HG03439 (cell line): Measurements from ENCODE around the gene RALY.

ENCODE experiments used
- ATAC-seq: cut with Tn5 transposase; IDR thresholded peaks from one replicate; pipeline ENCODE4 v1.9.1; 2021; ENCODE audit warnings: mild to moderate bottlenecking, moderate library complexity; ENCODE audit not compliant: unreplicated experiment

RALY gene

DNA sequence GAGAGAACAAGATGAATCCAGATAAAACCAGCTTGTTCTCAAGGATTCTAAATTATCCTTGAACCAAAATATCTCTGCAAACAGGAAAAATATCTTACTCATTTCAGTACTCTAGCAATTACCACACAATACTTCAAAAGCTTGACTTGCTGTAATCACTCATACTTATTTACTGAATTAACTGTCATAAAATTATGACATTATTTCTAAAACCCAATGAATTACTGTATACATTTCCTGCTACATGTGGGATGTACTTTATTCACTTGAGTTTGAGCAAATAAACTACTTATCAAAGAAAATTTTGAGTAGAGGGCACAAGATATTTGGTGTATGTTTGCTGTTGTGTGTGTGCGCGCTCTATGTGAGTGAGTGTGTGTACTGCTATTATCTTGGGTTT is 108.6 kb downstream of the RALY start:
- ATAC-seq = no peak

DNA sequence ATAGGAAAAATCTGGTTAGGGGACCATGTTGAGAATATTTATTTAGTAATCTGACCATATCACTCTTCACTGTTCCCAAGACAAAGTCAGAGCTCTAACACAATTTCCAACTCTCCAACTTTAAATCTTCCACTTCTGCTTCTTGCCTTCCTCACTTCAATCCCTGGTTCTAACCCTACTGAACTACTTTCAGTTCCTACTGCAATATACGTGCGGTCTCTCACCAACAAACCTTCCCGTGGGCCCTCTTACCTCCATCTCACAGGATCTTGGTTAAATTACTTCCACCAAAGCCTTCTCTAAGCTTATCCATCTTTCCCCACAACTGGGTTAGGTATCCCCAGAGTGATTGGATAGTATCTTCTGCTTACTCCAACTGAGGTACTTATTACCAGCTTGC is 110.3 kb downstream of the RALY start:
- ATAC-seq = no peak

DNA sequence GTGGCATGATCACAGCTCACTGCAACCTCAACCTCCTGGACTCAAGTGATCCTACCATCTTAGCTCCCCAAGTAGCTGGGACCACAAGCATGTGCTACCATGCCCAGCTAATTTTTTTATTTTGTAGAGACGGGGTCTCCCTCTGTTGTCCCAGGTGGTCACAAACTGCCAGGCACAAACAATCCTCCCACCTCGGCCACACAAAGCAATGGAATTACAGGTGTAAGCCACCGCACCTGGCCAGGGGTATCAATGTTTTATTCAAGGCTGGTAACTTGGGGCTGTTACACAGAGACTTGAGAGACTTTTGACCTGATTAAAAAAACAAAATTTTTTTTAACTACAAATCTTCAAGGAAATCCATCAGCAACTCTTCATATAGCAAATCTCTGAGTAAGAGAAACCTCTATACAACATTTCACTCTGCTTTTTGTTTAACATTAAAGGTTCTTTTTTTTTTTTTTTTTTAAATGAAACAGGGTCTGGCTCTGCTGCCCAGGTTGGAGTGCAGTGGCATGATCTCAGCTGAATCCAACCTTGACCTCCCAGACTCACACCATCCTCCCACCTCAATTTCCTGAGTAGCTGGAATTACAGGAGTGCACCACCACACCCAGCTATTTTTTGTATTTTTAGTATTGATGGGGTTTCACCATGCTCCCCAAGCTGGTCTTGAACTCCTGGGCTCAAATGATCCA is 112.4 kb downstream of the RALY start:
- ATAC-seq = no peak

DNA sequence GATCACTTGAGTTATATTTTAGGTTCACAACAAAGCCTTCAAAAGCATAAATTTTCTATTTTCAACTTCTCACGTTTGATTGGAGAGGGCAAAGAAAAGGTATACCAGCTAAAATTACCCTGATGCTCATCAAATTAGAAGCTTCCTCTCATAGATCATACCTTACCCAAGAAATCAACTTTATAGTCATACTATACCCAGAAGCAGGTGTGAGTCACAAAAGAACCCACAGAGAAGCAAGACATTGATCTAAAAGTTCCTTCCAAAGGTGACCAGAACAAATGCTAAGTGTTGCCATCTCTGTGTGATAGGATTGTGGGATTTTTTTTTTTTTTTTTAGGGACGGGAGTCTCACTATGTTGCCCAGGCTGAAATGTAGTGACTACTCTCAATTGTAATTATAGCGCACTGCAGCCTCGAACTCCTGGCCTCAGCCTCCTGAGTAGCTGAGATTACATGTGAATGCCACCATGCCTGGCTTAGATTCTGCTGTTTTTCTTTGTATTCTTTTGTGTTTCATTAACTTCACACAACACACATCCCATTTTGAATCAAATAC is 115.0 kb downstream of the RALY start:
- ATAC-seq = no peak

DNA sequence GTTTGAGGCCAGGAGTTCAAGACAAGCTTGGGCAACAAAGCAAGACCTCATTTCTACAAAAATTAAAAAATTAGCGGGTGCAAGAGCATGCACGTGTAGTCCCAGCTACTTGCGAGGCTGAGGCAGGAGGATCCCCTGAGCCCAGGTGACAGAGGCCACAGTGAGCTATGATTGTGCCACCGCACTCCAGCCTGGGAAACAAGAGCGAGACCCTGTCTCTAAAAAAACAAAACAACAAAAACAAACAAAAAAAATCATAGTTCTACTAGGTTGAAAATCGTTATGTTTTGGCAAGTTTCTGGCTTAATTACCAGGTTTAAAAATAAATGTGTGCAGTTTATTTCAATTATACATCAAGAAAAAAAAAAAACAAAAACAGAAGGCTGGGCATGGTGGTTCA is 115.7 kb downstream of the RALY start:
- no peak for ATAC-seq

DNA sequence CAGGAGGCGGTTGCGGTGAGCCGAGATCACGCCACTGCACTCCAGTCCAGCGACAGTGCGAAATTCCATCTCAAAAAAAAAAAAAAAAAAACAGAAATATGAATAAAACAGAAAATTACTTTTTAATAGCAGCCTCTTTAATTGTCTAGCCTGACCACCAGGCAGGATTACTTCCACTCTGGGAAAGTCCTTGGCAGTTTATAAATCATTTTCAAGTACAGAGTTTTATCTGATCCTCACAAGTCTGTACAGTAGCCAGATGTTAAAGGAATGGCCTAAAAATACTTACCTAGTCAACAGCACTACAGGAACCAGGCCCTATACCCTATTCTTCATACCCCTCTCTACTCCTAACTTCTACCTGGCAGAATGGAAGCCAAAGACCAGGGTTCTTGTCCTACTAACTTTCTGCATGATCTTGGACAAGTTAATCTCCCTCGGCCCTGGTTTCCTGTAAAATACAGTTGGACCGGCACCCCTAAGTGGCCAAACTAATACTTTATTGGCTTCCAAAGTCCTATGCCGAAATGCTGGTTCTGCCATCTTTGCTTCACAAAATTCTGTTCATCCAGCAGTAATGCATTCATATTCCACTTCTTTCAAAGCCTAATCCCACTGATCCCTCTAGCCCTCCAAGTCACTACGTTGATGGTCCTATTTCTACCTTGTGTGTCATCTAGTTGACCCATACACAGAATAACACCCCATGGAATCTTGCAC is 116.5 kb downstream of the RALY start:
- no peak for ATAC-seq

DNA sequence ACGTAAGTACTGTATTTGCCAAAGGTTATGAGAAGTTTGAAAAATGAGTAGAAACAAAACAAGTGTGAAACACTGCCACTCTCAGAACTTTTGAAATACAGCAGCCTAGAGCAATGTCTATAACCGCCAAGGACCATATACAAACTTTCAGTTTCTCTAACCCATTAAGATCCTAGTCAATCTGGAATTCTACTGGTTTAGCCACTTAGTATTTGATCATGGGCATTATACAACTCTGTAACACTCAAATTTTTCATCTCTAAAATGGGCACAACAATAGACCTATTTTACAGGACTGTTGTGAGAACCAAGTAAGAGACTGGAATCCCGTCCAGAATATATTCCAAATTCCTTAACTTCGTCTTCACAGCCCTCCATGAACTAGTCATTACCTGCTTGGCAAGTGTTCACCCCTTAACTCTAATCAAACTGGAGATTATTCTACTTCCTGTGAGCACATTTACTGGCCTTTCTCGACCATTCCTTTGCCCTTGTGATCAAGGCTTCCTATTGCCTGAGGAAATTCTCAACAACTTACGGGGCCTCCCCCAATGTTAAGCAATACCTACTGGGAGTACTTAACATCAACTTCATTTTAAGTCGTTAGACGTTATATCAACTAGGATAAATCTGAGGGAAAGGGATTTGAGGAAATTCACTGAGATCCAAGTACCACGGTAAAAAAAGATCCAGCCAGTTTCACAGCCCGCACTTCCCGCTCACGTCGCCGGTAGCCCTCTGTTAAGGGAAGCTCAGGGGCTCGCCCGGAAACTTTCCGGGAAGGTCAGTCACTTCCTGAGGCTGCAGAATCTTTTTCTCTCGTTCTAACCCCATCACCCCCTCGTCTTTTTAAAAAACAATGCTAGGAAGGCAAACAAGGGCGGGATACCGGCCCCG is 117.3 kb downstream of the RALY start:
- ATAC-seq = no peak

DNA sequence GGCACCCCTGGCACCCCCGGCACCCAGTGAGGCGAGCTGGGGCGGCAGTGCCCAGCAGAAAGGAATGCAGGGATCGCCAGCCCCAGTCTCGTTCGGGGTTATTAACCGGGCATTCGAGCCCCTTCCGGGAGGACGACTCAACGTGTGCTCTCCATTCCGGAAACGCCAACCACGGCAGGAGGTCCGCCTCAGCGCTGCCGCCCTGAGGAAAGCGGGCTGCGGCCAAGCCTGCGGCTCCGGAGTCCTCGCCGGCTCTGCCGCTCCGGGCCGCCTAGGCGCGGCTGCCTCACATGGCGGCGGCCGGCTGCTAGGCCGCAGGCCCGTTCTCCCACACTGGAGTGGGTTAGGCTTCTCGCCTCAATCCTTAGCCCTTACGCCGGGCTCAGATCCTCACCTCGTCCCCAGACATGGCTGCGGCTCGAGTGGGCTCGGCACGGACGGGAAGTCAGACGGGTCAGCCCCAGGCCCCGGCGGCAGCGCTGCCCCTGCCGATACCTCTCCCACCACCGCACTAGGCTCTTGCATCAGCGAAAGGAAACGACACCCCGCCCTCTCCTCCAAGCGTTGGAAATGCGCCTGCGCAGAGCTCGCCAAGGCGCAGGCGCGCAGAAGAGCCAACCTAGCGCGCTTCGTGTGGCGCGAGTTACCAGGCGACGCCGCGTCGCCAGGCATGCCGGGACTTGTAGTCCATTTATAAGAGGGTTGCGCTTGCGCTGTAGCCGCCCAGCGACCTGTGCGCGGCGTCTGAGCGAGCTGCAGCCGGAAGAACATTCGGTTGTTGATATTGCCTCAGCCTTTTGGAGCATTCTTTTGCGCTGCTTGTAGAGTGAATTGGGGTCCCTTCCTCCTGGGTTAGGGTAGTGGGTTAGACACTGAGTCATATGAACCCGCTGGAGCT is 118.2 kb downstream of the RALY start, which contains the start of gene EIF2S2:
EIF2S2 (minus strand) TSS at position 542 of the 898 bp plus-strand sequence; CDS start at position 409, 133 bp downstream.
- ATAC-seq = peak; percentile 92

DNA sequence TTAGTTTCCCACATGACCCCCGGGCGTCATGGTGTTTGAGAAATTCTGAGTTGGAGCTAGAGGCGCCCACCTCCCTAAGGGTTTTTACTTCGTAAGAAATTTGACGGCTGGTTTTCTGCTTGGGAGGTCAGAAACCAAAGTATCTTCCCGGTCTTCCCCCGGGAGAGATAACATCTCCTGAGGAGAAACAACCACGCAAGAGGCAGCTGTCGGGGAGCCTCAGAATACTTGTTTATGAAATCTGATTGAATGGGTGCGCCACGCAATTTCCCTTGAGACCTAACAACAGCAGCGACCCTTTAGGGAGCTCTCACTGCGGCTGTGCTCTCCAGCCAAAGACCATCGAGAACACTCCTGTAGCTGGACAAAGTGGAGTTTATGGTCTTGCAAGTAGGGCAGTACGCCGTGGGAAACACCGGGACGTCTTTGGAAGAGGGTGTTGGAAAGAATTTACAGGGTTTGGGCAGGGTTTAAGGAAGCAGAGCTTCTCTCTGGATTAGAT is 118.9 kb downstream of the RALY start:
- ATAC-seq = peak; percentile 7

DNA sequence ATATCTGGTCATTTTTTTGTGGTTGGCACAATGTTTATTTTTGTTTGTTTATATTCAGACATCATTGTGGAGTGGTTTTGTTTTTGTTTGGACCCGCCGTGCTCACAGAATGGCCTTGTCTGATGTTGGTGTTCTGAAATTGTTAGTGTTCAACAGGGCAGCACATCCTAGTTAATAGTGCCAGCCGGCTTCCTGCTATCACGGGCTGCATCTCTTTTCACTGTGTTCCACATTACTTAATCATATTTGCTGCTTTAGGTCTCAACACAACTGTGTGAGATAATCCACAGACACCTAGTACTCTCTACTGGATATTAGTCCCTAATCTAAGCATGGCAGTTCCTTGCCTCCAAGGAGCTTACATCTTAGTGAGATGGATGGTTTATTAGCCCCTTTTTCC is 121.1 kb downstream of the RALY start:
- no peak for ATAC-seq

DNA sequence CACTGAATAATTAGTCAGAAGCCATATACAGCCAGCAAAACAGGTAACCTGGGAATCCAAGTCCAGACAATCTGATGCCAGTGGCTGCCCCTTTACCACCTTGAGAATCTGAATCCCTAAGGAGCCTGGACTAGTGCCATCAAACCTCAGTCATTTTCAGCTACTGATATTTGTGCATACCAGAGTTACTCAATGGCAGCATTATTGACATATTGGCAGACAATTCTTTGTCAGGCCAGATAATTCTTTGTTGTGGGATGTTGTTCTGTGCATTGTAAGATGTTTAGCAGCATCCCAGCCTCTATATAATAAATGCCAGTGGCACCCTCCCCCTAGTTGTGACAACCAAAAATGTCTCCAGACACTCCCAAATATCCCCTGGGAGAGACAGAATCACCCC is 121.5 kb downstream of the RALY start:
- no peak for ATAC-seq

DNA sequence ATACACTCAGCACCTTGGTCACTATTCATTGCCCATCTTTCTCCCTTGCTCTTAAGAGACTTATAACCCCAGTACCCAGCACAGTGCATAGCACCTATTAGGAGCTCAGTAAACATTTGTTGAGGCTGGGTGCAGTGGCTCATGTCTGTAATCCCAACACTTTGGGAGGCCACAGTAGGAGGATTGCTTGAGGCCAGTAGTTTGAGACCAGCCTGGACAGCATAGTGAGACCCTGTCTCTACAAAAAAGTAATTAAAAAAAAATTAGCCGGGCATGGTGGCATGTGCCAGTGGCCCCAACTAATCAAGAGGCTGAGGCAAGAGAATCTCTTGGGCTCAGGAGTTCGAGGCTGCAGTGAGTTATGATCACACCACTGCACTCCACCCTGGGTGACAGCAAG is 126.5 kb downstream of the RALY start:
- no peak for ATAC-seq

DNA sequence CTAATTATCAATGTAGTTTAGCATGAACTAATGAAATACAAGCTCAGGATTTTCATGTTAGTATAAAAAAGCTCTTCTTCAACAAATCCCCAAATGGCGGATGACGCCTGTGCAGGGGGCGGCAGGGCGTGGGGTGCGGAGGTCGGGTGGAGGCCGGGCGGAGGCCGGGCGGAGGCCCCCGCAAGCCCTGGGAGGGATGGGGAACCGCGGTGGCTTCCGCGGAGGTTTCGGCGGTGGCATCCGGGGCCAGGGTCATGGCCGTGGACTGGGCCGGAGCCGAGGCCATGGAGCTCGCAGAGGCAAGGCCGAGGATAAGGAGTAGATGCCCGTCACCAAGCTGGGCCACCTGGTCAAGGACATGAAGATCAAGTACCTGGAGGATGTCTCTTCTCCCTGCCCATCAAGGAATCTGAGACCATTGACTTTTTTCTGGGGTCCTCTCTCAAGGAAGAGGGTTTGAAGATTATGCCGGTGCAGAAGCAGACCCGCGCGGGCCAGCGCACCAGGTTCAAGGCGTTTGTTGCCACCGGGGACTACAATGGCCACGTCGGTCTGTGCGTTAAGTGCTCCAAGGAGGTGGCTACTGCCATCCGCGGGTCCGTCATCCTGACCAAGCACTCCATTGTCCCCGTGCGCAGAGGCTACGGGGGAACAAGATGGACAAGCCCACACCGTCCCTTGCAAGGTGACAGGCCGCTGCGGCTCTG is 128.7 kb downstream of the RALY start:
- ATAC-seq = no peak

DNA sequence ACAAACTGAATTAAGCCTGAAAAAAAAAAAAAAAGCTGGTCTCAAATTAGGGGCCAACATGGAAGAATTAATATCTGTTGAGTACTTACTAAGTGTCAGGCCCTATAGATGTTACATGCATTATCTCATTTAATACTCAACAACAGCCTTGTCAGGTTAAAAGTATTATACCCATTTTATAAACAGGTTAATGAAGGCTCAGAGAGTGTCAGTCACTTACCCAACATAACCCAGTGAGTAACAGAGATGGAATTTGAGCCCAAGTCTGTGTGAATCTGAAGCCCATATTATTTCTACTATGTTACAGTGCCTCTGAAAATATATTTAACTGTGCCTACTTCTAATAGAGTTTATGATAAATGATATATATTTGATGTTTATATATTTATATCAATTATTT is 129.6 kb downstream of the RALY start:
- ATAC-seq = no peak

DNA sequence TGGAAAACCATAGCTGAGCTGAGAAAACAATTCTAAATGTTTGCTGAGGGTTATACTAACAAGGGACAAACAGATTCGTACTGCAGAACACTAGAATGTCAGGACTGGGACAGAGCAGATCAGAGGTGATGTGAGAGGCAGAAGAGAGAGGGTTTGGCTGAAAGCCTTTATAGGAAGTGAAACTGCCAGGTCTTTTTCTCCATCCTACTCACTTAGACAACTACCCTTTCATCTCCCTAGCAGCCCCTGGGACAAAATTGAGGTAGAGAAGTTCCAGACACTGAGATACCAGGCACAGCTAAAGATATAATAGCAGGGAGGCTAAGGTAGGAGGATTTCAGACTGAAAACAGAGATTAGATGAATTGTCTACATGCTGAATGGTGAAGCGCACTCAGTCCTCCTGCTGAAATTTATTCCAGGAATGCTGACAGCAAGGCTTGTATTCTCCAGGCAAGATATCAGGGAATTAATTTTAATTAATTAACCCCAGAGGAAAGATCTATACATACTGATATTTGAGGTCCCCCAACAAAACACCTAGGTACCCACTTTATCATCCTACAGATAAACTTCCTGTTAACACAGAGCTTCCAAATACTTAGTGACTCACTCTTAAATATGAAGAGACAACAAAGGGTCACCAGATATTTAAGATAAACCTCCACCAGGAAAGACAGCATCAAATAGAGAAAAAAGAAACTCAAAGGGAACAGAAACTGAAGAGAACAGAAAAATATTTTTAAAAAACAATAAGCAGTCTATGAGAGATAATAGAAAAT is 130.9 kb downstream of the RALY start:
- ATAC-seq = no peak

DNA sequence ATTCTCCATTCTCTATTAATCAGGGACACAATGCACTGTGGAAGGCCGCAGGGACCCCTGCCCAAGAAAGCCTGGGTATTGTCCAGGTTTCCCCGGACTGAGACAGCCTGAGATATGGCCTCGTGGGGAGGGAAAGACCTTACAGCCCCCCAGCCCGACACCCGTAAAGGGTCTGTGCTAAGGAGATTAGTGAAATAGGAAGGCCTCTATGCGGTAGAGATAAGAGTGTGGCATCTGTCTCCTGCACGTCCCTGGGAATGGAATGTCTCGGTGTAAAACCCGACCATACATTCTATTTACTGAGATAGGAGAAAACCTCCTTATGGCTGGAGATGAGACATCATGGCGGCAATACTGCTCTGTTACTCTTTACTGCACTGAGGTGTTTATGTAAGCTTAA is 134.1 kb downstream of the RALY start:
- ATAC-seq = no peak

DNA sequence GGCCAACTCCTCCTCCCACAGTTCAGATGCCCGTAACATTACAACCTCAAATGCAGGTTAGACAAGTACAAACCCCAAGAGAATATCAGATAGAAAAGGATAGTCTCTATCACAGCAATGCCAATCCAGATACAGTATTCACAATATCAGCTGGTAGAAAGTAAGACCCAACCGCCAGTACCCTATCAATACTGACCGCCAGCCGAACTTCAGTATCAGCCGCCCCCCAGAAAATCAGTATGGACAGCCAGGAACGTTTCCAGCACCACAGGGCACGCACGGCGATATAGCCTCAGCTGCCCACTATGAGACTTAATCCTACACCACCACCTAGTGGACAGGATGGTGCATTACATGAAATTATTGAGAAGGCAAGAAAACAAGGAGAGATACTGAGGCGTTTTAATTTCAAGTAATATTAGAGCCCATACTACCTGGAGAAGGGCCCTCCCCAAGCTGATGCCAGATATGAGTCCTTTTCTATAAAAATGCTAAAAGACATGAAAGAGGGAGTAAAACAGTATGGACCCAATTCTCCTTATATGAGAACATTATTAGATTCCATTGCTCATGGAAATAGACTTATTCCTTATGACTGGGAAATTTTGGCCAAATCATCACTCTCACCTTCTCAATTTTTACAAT is 135.9 kb downstream of the RALY start:
- no peak for ATAC-seq

DNA sequence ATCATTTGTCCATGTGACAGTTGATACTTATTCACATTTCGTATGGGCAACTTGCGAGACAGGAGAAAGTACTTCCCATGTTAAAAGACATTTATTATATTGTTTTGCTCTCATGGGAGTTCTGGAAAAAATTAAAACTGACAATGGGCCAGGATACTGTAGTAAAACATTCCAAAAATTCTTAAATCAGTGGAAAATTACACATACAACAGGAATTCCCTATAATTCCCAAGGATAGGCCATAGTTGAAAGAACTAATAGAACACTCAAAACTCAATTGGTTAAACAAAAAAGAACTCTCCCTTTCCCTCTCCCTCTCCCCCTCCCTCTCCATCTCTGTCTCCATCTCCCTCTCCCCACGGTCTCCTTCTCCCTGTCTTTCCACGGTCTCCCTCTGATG is 137.8 kb downstream of the RALY start:
- no peak for ATAC-seq
